NB4 (cell line): ENCODE data around the gene PPP1R9A.

ENCODE experiments used
- POLR2A ChIP-seq: IDR thresholded peaks from 2 replicates; pipeline ENCODE4 v1.6.1; 2011; ENCODE audit warnings: mild to moderate bottlenecking; ENCODE audit not compliant: insufficient read length; ENCODE audit errors: extremely low read depth
- TF ChIP-seq, protein P1 (sequence below): IDR thresholded peaks from one replicate; pipeline ENCODE4 v1.5.1; 2012; ENCODE audit warnings: low read depth, low read length

- TF ChIP-seq, protein P1, sequence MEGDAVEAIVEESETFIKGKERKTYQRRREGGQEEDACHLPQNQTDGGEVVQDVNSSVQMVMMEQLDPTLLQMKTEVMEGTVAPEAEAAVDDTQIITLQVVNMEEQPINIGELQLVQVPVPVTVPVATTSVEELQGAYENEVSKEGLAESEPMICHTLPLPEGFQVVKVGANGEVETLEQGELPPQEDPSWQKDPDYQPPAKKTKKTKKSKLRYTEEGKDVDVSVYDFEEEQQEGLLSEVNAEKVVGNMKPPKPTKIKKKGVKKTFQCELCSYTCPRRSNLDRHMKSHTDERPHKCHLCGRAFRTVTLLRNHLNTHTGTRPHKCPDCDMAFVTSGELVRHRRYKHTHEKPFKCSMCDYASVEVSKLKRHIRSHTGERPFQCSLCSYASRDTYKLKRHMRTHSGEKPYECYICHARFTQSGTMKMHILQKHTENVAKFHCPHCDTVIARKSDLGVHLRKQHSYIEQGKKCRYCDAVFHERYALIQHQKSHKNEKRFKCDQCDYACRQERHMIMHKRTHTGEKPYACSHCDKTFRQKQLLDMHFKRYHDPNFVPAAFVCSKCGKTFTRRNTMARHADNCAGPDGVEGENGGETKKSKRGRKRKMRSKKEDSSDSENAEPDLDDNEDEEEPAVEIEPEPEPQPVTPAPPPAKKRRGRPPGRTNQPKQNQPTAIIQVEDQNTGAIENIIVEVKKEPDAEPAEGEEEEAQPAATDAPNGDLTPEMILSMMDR, result no peak
- no peak for TF ChIP-seq POLR2A
Measured at GRCh38 chr7:95027234-95027872, 120.0 kb downstream of the PPP1R9A start.
